Cardiac muscle cell (in vitro differentiated cells and primary cell): ENCODE results near the gene DYNC2LI1. TPM values are rescaled to one million over a fixed set of nuclear protein-coding genes. Genes with fewer than 3 reads are reported as not detected.

Experiments used
- DNase-seq, 2 donors: peaks; one replicate each; pipeline versions ENCODE4 v3.0.0 to v3.0.0-alpha.2; 2010 to 2017; ENCODE audit warnings: low read depth in 1 of 2, low spot score in 1 of 2
- H3K27ac ChIP-seq: fragments of 200-600 bp; sonication (generic); 2 replicates; pipeline ENCODE4 v1.5.1; 2016
- H3K27me3 ChIP-seq: fragments of 200-600 bp; sonication (generic); 2 replicates; pipeline ENCODE4 v1.6.0; 2016; ENCODE audit warnings: control low read depth
- H3K36me3 ChIP-seq: fragments of 200-600 bp; sonication (generic); 2 replicates; pipeline ENCODE4 v1.5.1; 2016; ENCODE audit warnings: control low read depth
- H3K4me1 ChIP-seq: fragments of 200-600 bp; sonication (generic); 2 replicates; pipeline ENCODE4 v1.8.1; 2017; ENCODE audit warnings: low read depth, mild to moderate bottlenecking, mixed run types
- H3K4me3 ChIP-seq: fragments of 200-600 bp; sonication (generic); 2 replicates; pipeline ENCODE4 v1.5.1; 2016; ENCODE audit warnings: mild to moderate bottlenecking
- H3K9me3 ChIP-seq: fragments of 200-600 bp; sonication (generic); 2 replicates; pipeline ENCODE4 v1.5.1; 2017; ENCODE audit warnings: low read depth, mild to moderate bottlenecking, control low read depth
- CTCF ChIP-seq: IDR thresholded peaks from 2 replicates; pipeline ENCODE4 v1.5.1; 2012; ENCODE audit warnings: low read depth, mild to moderate bottlenecking, low read length
- polyA plus RNA-seq: library from polyadenylated mRNA; unstranded; fragments of >200 nt; fragmentation: Nextera tagmentation; extraction: Ambion mirVana; gene quantifications from 2 replicates; pipeline ENCODE4 v1.2.1, GENCODE V29; 2016
- total RNA-seq: library from RNA; depleted of rRNA; stranded (reverse); fragments of >200 nt; gene quantifications from 2 replicates; pipeline ENCODE4 v1.2.3, GENCODE V29; 2016

Gene DYNC2LI1
- total and polyA plus RNA-seq, 2 experiments from 2014 or later: 44.7 to 46.2 TPM

- TF ChIP-seq CTCF: no peak
- Histone ChIP-seq H3K27me3 (no peaks in the 10 kb centered on the region), H3K27ac (no peak overlapping the region)
These were observed 80.8 kb downstream of the DYNC2LI1 start for GRCh38 chr2:43854671-43855070.

GRCh38 chr2:43855292-43855691, 81.5 kb downstream of the DYNC2LI1 start:
- no peak for DNase-seq
- Histone ChIP-seq H3K4me3 (no peak overlapping the region), H3K9me3 (no peaks in the 10 kb centered on the region), H3K36me3 (no peaks in the 10 kb centered on the region), H3K27ac (no peak overlapping the region), H3K27me3 (no peaks in the 10 kb centered on the region), H3K4me1 (no peaks in the 10 kb centered on the region)
- no peak for TF ChIP-seq CTCF

More at GRCh38 chr2:43854671-43855070, 80.8 kb downstream of the DYNC2LI1 start:
- H3K4me3 ChIP-seq: no peak overlapping the region
- H3K4me1 ChIP-seq: no peaks in the 10 kb centered on the region
- no peak for DNase-seq
- no peaks in the 10 kb centered on the region for H3K36me3 ChIP-seq
- no peaks in the 10 kb centered on the region for H3K9me3 ChIP-seq

Other genes starting within 250 kb of the DYNC2LI1 start
- gene THADA, start 178.0 kb upstream of the DYNC2LI1 start, total RNA-seq: 9.3 and 11.9 TPM in 2 replicates
- gene THADA, start 178.0 kb upstream of the DYNC2LI1 start, polyA plus RNA-seq: 15.9 and 17.3 TPM in 2 replicates
- 0.32 and 1.0 TPM in 2 replicates for gene PLEKHH2, start 136.8 kb upstream of the DYNC2LI1 start, total RNA-seq
- gene PLEKHH2, start 136.8 kb upstream of the DYNC2LI1 start, polyA plus RNA-seq: 0.31 and 1.4 TPM in 2 replicates
- gene C1GALT1C1L, start 97.6 kb upstream of the DYNC2LI1 start, total RNA-seq: 0.60 TPM in 1 of 2 replicates, not detected in the other
- 0.65 TPM in 1 of 2 replicates, not detected in the other for gene C1GALT1C1L, start 97.6 kb upstream of the DYNC2LI1 start, polyA plus RNA-seq
- 0.18 TPM in 1 of 2 replicates, not detected in the other for gene ABCG5, start 64.8 kb downstream of the DYNC2LI1 start, total RNA-seq
- gene ABCG5, start 64.8 kb downstream of the DYNC2LI1 start, polyA plus RNA-seq: not detected in 2 replicates
- gene ABCG8, start 64.9 kb downstream of the DYNC2LI1 start, total RNA-seq: 0.04 TPM in 1 of 2 replicates, not detected in the other
- 0.04 TPM in 1 of 2 replicates, not detected in the other for gene ABCG8, start 64.9 kb downstream of the DYNC2LI1 start, polyA plus RNA-seq
- gene LRPPRC, start 221.9 kb downstream of the DYNC2LI1 start, total RNA-seq: 61.7 and 71.9 TPM in 2 replicates
- 39.5 and 48.4 TPM in 2 replicates for gene LRPPRC, start 221.9 kb downstream of the DYNC2LI1 start, polyA plus RNA-seq